Cardiac muscle cell (in vitro differentiated cells and primary cell): ENCODE data around the gene GOLGA1. TPM values are rescaled to one million over a fixed set of nuclear protein-coding genes. Genes with fewer than 3 reads are reported as not detected.

Experiments
- DNase-seq, 2 donors: peaks; one replicate each; pipeline versions ENCODE4 v3.0.0 to v3.0.0-alpha.2; 2010 to 2017; ENCODE audit warnings: low read depth in 1 of 2, low spot score in 1 of 2
- H3K27ac ChIP-seq: fragments of 200-600 bp; sonication (generic); 2 replicates; pipeline ENCODE4 v1.5.1; 2016
- H3K27me3 ChIP-seq: fragments of 200-600 bp; sonication (generic); 2 replicates; pipeline ENCODE4 v1.6.0; 2016; ENCODE audit warnings: control low read depth
- H3K36me3 ChIP-seq: fragments of 200-600 bp; sonication (generic); 2 replicates; pipeline ENCODE4 v1.5.1; 2016; ENCODE audit warnings: control low read depth
- H3K4me1 ChIP-seq: fragments of 200-600 bp; sonication (generic); 2 replicates; pipeline ENCODE4 v1.8.1; 2017; ENCODE audit warnings: low read depth, mild to moderate bottlenecking, mixed run types
- H3K4me3 ChIP-seq: fragments of 200-600 bp; sonication (generic); 2 replicates; pipeline ENCODE4 v1.5.1; 2016; ENCODE audit warnings: mild to moderate bottlenecking
- H3K9me3 ChIP-seq: fragments of 200-600 bp; sonication (generic); 2 replicates; pipeline ENCODE4 v1.5.1; 2017; ENCODE audit warnings: low read depth, mild to moderate bottlenecking, control low read depth
- CTCF ChIP-seq: IDR thresholded peaks from 2 replicates; pipeline ENCODE4 v1.5.1; 2012; ENCODE audit warnings: low read depth, mild to moderate bottlenecking, low read length
- polyA plus RNA-seq: library from polyadenylated mRNA; unstranded; fragments of >200 nt; fragmentation: Nextera tagmentation; extraction: Ambion mirVana; gene quantifications from 2 replicates; pipeline ENCODE4 v1.2.1, GENCODE V29; 2016
- total RNA-seq: library from RNA; depleted of rRNA; stranded (reverse); fragments of >200 nt; gene quantifications from 2 replicates; pipeline ENCODE4 v1.2.3, GENCODE V29; 2016

Gene GOLGA1
- total and polyA plus RNA-seq, 2 experiments from 2014 or later, result 15.0 to 21.1 TPM

GRCh38 chr9:124911766-124912165 is 29.1 kb downstream of the GOLGA1 start:
- no peak overlapping the region for H3K27ac ChIP-seq
- peaks cover 12% of the 10 kb centered on the region for H3K36me3 ChIP-seq
- no peak for DNase-seq
- no peaks in the 10 kb centered on the region for H3K9me3 ChIP-seq
- no peak overlapping the region for H3K4me3 ChIP-seq
- no peak for TF ChIP-seq CTCF
- H3K4me1 ChIP-seq, result no peaks in the 10 kb centered on the region
- H3K27me3 ChIP-seq, result no peaks in the 10 kb centered on the region

- H3K27ac ChIP-seq, result no peak overlapping the region
- H3K4me3 ChIP-seq, result no peak overlapping the region
- no peaks in the 10 kb centered on the region for H3K27me3 ChIP-seq
- H3K4me1 ChIP-seq, result no peaks in the 10 kb centered on the region
- no peak for DNase-seq
- no peaks in the 10 kb centered on the region for H3K9me3 ChIP-seq
- no peak for TF ChIP-seq CTCF
- H3K36me3 ChIP-seq, result peaks cover 7% of the 10 kb centered on the region
Measured at GRCh38 chr9:124908098-124908497, 32.8 kb downstream of the GOLGA1 start.

GRCh38 chr9:124906966-124907365 is 33.9 kb downstream of the GOLGA1 start:
- DNase-seq, result peak in 1 of 2 donors; percentile 20
- H3K4me3 ChIP-seq, result no peak overlapping the region
- H3K27ac ChIP-seq, result no peak overlapping the region
- H3K4me1 ChIP-seq, result no peaks in the 10 kb centered on the region
- no peak for TF ChIP-seq CTCF
- H3K36me3 ChIP-seq, result peaks cover 7% of the 10 kb centered on the region
- H3K27me3 ChIP-seq, result no peaks in the 10 kb centered on the region
- no peaks in the 10 kb centered on the region for H3K9me3 ChIP-seq

GRCh38 chr9:124899845-124900244 is 41.0 kb downstream of the GOLGA1 start:
- Histone ChIP-seq H3K27ac (no peak overlapping the region), H3K9me3 (no peaks in the 10 kb centered on the region), H3K27me3 (no peaks in the 10 kb centered on the region), H3K4me1 (no peaks in the 10 kb centered on the region), H3K36me3 (peaks cover 15% of the 10 kb centered on the region), H3K4me3 (no peak overlapping the region)
- TF ChIP-seq CTCF, result no peak
- DNase-seq, result no peak

- Histone ChIP-seq H3K27me3 (no peaks in the 10 kb centered on the region), H3K27ac (no peak overlapping the region), H3K36me3 (peaks cover 19% of the 10 kb centered on the region), H3K9me3 (no peaks in the 10 kb centered on the region), H3K4me3 (no peak overlapping the region), H3K4me1 (no peaks in the 10 kb centered on the region)
- no peak for DNase-seq
- TF ChIP-seq CTCF, result no peak
Measured at GRCh38 chr9:124897570-124898460, 43.1 kb downstream of the GOLGA1 start.
